OCI-M2 (cell line): ENCODE results near the gene PCSK9.

Source experiments
- DNase-seq: peaks from one replicate; lab custom pipeline; 2025; ENCODE audit not compliant: unreplicated experiment; lab: John Stamatoyannopoulos, UW

Gene PCSK9

GRCh38 chr1:55043011-55043410 lies 3.7 kb downstream of the PCSK9 start:
- DNase-seq = no peak

DNA sequence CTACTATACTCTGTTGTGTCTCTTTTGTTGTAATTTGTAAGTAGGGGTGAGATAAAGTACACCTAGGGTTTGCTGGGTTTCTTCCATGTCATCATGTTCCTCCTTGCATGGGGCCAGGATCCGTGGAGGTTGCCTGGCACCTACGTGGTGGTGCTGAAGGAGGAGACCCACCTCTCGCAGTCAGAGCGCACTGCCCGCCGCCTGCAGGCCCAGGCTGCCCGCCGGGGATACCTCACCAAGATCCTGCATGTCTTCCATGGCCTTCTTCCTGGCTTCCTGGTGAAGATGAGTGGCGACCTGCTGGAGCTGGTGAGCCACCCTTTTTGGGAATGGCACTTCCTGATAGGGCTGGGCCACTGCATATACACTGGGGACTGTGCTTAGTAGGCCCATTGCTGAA lies 4.4 kb downstream of the PCSK9 start:
- DNase-seq = no peak

GRCh38 chr1:55044617-55045397 lies 5.5 kb downstream of the PCSK9 start:
- no peak for DNase-seq

GRCh38 chr1:55045430-55045829 lies 6.1 kb downstream of the PCSK9 start:
- DNase-seq = no peak

GRCh38 chr1:55046871-55047270 lies 7.5 kb downstream of the PCSK9 start:
- no peak for DNase-seq

- no peak for DNase-seq
These were observed 8.3 kb downstream of the PCSK9 start for GRCh38 chr1:55047611-55048010.

DNA sequence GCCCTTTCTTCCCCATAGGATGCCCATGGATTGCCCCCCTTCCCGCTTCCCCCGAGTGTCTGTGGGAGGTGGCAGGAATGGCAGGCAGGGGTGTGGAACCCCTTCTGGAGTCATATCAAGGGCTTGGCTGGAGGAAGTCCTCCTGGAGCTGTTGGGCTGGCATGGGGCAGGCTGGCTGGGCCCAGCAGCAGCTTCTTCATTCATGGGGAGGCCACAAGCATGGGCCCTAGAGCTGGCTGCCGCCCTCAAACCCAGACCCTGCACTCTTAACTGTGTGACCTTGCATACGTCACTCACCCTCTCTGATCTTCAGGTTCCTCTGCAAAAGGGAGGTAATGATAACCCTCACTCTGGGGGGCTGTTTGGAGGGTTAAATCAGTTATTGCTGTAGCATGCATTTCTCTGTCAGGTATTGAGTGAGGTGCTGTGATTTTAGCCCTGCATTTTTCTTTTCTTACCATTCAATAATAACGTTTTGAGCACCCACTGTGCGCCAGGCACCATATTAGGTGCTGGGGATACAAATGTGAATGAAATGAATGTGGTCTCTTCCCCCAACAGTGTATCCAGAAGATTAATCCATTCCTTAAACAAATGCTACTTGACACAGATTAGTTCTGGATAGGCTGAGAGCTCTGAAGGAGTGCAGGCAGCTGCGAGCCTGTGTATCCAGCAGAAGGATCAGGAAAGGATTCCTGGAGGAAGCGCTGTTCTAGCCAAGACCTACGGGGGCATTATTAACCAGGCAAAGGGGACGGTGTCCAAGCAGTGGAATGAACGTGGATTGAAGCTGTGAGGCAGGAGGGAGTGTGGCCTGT lies 9.3 kb downstream of the PCSK9 start:
- DNase-seq = no peak

- DNase-seq = no peak
These were observed 10.0 kb downstream of the PCSK9 start for GRCh38 chr1:55049271-55049913.

GRCh38 chr1:55049914-55050278 lies 10.5 kb downstream of the PCSK9 start:
- no peak for DNase-seq

DNA sequence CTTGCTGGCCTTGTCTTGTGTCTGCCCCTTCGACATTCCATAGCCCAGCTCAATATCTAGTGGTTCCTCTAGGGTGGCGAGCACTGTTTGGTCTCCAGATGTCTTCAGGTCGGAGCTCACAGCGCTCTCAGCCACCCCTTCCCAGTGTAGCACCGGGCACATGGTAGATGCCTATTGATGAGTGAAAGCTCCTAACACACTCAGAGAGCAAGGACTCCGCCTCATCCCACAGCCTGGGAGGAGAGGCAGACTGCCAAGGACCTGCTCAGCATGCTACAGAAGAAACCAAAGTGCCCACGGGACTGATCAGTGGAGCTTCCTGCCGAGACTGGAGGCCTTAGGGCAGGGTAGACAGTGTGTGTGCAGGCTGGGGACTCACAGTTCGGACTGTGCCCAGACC lies 10.9 kb downstream of the PCSK9 start:
- DNase-seq = no peak

DNA sequence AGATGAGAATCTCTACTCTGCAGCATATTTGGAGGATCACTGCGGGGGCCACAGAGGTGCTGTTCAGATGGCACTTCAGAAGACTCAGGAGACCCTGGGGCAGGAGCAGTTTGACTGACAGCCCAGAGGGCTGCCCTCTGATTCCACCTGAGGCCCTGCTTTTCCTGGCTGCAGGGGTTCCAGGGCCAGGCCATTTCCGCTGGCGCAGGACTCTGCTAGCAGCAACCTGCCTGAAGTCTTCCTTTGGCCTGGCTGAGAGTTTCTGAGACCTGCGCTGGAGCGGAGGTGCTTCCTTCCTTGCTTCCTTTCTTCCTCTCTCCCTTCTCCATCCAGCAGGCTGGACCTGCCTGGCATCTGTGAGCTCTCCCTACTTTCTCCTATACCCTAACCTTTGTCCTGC lies 11.8 kb downstream of the PCSK9 start:
- no peak for DNase-seq

DNA sequence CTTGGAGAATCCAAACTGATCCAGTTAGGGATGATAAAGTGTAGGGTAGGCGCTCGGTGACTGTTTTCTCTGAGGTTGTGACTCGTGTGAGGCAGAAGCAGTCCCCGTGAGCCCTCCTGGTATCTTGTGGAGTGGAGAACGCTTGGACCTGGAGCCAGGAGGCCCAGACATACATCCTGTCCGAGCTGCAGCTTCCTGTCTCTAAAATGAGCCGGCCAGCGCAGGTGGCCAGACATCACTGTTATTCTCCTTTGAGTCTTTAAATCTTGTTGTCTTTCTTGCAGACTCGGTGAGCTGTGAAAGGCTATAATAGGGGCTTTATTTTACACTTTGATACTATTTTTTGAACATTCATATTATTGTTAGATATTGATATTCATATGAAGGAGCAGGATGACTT lies 12.3 kb downstream of the PCSK9 start:
- no peak for DNase-seq

DNA sequence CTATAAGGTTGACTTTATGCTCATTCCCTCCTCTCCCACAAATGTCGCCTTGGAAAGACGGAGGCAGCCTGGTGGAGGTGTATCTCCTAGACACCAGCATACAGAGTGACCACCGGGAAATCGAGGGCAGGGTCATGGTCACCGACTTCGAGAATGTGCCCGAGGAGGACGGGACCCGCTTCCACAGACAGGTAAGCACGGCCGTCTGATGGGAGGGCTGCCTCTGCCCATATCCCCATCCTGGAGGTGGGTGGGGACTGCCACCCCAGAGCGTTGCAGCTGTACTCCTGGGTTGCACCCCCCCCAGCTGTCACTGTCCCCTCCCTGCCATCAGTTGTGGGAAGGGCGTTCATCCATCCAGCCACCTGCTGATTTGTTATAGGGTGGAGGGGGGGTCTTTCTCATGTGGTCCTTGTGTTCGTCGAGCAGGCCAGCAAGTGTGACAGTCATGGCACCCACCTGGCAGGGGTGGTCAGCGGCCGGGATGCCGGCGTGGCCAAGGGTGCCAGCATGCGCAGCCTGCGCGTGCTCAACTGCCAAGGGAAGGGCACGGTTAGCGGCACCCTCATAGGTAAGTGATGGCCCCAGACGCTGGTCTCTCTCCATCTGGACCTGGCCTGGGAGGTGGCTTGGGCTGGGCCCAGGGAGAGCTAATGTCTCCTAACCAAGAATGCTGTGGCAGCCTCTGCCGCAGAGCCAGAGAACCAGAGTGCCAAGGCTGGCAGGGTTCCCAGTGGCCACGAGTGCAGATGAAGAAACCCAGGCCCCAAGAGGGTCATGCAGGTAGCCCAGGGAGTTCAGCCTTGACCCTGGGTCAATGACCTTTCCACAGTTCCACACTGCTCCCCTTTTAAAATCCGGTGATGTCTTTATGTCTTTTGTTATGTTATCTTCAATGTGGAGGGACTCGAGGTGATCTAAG lies 13.1 kb downstream of the PCSK9 start:
- DNase-seq = no peak

GRCh38 chr1:55053265-55053954 lies 14.1 kb downstream of the PCSK9 start:
- DNase-seq = no peak

- DNase-seq = no peak
These were observed 15.0 kb downstream of the PCSK9 start for GRCh38 chr1:55054396-55054795.

- DNase-seq = no peak
These were observed 15.9 kb downstream of the PCSK9 start for GRCh38 chr1:55055084-55055882.

DNA sequence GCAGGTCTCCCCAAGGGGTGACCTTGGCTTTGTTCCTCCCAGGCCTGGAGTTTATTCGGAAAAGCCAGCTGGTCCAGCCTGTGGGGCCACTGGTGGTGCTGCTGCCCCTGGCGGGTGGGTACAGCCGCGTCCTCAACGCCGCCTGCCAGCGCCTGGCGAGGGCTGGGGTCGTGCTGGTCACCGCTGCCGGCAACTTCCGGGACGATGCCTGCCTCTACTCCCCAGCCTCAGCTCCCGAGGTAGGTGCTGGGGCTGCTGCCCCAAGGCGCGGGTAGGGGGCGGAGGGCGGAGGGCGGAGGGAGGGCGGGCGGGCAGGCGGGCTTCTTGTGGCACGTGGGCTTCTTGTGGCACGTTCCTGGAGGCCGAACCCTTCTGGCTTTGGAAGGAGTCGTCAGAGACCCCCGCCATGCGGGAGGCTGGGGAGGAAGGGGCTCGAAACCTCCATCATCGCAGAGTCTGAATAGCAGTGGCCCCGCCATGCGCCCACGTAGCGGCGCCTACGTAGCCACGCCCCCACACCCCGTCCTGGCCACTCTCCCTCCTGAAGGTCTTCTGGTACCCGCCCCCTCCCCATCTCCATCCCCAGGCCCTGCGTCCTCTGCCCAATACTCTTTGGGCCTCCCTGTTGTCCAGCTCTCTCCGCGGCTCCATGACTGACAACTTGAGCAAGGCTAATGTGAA lies 16.7 kb downstream of the PCSK9 start:
- no peak for DNase-seq

DNA sequence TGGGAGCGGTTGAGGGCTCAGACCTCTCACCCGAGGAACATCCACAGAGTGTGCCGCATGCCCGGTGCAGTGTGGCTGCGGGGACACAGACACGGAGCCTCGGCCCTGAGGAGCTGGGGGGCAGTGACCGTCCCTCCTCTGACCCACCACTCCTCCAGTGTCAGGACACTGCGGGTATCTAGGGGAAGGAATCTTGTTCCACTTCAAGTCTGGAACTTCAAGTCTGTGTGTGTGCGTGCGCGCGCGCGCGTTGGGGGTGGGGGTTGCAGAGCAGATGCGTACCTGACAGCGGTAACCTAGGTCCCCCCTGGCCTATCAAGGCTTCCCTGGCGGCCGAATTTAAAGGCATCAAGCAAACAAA lies 17.3 kb downstream of the PCSK9 start:
- DNase-seq = no peak
